ENCODE measurements around the gene SLC6A5. TPM values are rescaled to one million over a fixed set of nuclear protein-coding genes. Genes with fewer than 3 reads are reported as not detected.
A peak's percentile ranks its signal among the peaks of the same experiment; 100 is the strongest.

SLC6A5 gene
- polyA plus RNA-seq, 4 donors: under 0.01 to 0.03 TPM; not detected in 2

- Histone ChIP-seq H3K27me3 (ENCODE audit: control insufficient read depth in 3 of 3, insufficient read depth in 3 of 3, low read length in 3 of 3) (peaks cover 18 to 98% (median 84%) of the 10 kb centered on the region in 3 donors), H3K9me3 (ENCODE audit: control insufficient read depth in 2 of 2, insufficient read depth in 1 of 2, low read depth in 1 of 2, low read length in 1 of 2) (no peaks in the 10 kb centered on the region), H3K36me3 (ENCODE audit: control insufficient read depth in 3 of 3, insufficient read depth in 2 of 3, low read depth in 1 of 3, low read length in 3 of 3) (no peaks in the 10 kb centered on the region), H3K27ac (ENCODE audit: low read depth in 1 of 3, low read length in 2 of 3) (no peak overlapping the region), H3K4me3 (ENCODE audit: low read depth in 1 of 3, low read length in 3 of 3) (no peak overlapping the region), H3K4me1 (ENCODE audit: control insufficient read depth in 3 of 3, insufficient read depth in 2 of 3, low read depth in 1 of 3, low read length in 2 of 3) (no peaks in the 10 kb centered on the region)
- no peak for DNase-seq
- WGBS, 3 donors: 19 to 31% (median 22%) methylated on average over 7 of the region's 7 CpGs
- no peak for FAIRE-seq
Measured at GRCh38 chr11:20600551-20600950, 1.1 kb downstream of the SLC6A5 start.

GRCh38 chr11:20601221-20601914 is 2.0 kb downstream of the SLC6A5 start:
- no peaks in the 10 kb centered on the region for H3K9me3 ChIP-seq (ENCODE audit: control insufficient read depth in 2 of 2, insufficient read depth in 1 of 2, low read depth in 1 of 2, low read length in 1 of 2)
- no peak overlapping the region for H3K27ac ChIP-seq (ENCODE audit: low read depth in 1 of 3, low read length in 2 of 3)
- DNase-seq (no peak), FAIRE-seq (no peak)
- no peaks in the 10 kb centered on the region for H3K4me1 ChIP-seq (ENCODE audit: control insufficient read depth in 3 of 3, insufficient read depth in 2 of 3, low read depth in 1 of 3, low read length in 2 of 3)
- no peaks in the 10 kb centered on the region for H3K36me3 ChIP-seq (ENCODE audit: control insufficient read depth in 3 of 3, insufficient read depth in 2 of 3, low read depth in 1 of 3, low read length in 3 of 3)
- H3K27me3 ChIP-seq (ENCODE audit: control insufficient read depth in 3 of 3, insufficient read depth in 3 of 3, low read length in 3 of 3): peaks cover 19 to 98% (median 81%) of the 10 kb centered on the region in 3 donors
- no peak overlapping the region for H3K4me3 ChIP-seq (ENCODE audit: low read depth in 1 of 3, low read length in 3 of 3)
- WGBS, 3 donors: 4 to 14% (median 9%) methylated on average over 57 to 63 of the region's 63 CpGs

GRCh38 chr11:20604295-20604803 is 4.9 kb downstream of the SLC6A5 start:
- Histone ChIP-seq H3K4me1 (ENCODE audit: control insufficient read depth in 3 of 3, insufficient read depth in 2 of 3, low read depth in 1 of 3, low read length in 2 of 3) (no peaks in the 10 kb centered on the region), H3K9me3 (ENCODE audit: control insufficient read depth in 2 of 2, insufficient read depth in 1 of 2, low read depth in 1 of 2, low read length in 1 of 2) (no peaks in the 10 kb centered on the region), H3K36me3 (ENCODE audit: control insufficient read depth in 3 of 3, insufficient read depth in 2 of 3, low read depth in 1 of 3, low read length in 3 of 3) (no peaks in the 10 kb centered on the region), H3K4me3 (ENCODE audit: low read depth in 1 of 3, low read length in 3 of 3) (no peak overlapping the region), H3K27me3 (ENCODE audit: control insufficient read depth in 3 of 3, insufficient read depth in 3 of 3, low read length in 3 of 3) (peaks cover 17 to 95% (median 64%) of the 10 kb centered on the region in 3 donors), H3K27ac (ENCODE audit: low read depth in 1 of 3, low read length in 2 of 3) (no peak overlapping the region)
- DNase-seq (no peak), FAIRE-seq (no peak)
- 6 to 18% (median 16%) methylated on average over 24 to 25 of the region's 25 CpGs for WGBS, 3 donors

- DNase-seq (no peak), FAIRE-seq (no peak)
- Histone ChIP-seq H3K4me3 (ENCODE audit: low read depth in 1 of 3, low read length in 3 of 3) (no peak overlapping the region), H3K27me3 (ENCODE audit: control insufficient read depth in 3 of 3, insufficient read depth in 3 of 3, low read length in 3 of 3) (peaks cover 14 to 95% (median 63%) of the 10 kb centered on the region in 3 donors), H3K27ac (ENCODE audit: low read depth in 1 of 3, low read length in 2 of 3) (no peak overlapping the region), H3K4me1 (ENCODE audit: control insufficient read depth in 3 of 3, insufficient read depth in 2 of 3, low read depth in 1 of 3, low read length in 2 of 3) (no peaks in the 10 kb centered on the region), H3K9me3 (ENCODE audit: control insufficient read depth in 2 of 2, insufficient read depth in 1 of 2, low read depth in 1 of 2, low read length in 1 of 2) (no peaks in the 10 kb centered on the region), H3K36me3 (ENCODE audit: control insufficient read depth in 3 of 3, insufficient read depth in 2 of 3, low read depth in 1 of 3, low read length in 3 of 3) (no peaks in the 10 kb centered on the region)
- 9 to 24% (median 20%) methylated on average over 27 of the region's 27 CpGs for WGBS, 3 donors
Measured at GRCh38 chr11:20604864-20605601, 5.6 kb downstream of the SLC6A5 start.

- H3K4me1 ChIP-seq (ENCODE audit: control insufficient read depth in 3 of 3, insufficient read depth in 2 of 3, low read depth in 1 of 3, low read length in 2 of 3): peaks cover 0 to 2% (median 0%) of the 10 kb centered on the region in 3 donors
- FAIRE-seq: no peak
- no peak overlapping the region for H3K4me3 ChIP-seq (ENCODE audit: low read depth in 1 of 3, low read length in 3 of 3)
- no peak for DNase-seq
- H3K36me3 ChIP-seq (ENCODE audit: control insufficient read depth in 3 of 3, insufficient read depth in 2 of 3, low read depth in 1 of 3, low read length in 3 of 3): no peaks in the 10 kb centered on the region
- no peak overlapping the region for H3K27ac ChIP-seq (ENCODE audit: low read depth in 1 of 3, low read length in 2 of 3)
- peaks cover 12 to 95% (median 59%) of the 10 kb centered on the region in 3 donors for H3K27me3 ChIP-seq (ENCODE audit: control insufficient read depth in 3 of 3, insufficient read depth in 3 of 3, low read length in 3 of 3)
- H3K9me3 ChIP-seq (ENCODE audit: control insufficient read depth in 2 of 2, insufficient read depth in 1 of 2, low read depth in 1 of 2, low read length in 1 of 2): no peaks in the 10 kb centered on the region
- WGBS, 3 donors: 7 to 30% (median 29%) methylated on average over 25 to 26 of the region's 26 CpGs
Measured at GRCh38 chr11:20605602-20606091, 6.2 kb downstream of the SLC6A5 start.

GRCh38 chr11:20608934-20609333 is 9.5 kb downstream of the SLC6A5 start:
- Histone ChIP-seq H3K27me3 (ENCODE audit: control insufficient read depth in 3 of 3, insufficient read depth in 3 of 3, low read length in 3 of 3) (peaks cover 7 to 82% (median 43%) of the 10 kb centered on the region in 3 donors), H3K36me3 (ENCODE audit: control insufficient read depth in 3 of 3, insufficient read depth in 2 of 3, low read depth in 1 of 3, low read length in 3 of 3) (no peaks in the 10 kb centered on the region)
- WGBS, 3 donors: 73 to 83% (median 75%) methylated on average over 3 of the region's 3 CpGs

GRCh38 chr11:20609727-20610707 is 10.6 kb downstream of the SLC6A5 start:
- H3K4me1 ChIP-seq (ENCODE audit: control insufficient read depth in 3 of 3, insufficient read depth in 2 of 3, low read depth in 1 of 3, low read length in 2 of 3): peaks cover 0 to 2% (median 0%) of the 10 kb centered on the region in 3 donors
- peaks cover 5 to 74% (median 33%) of the 10 kb centered on the region in 3 donors for H3K27me3 ChIP-seq (ENCODE audit: control insufficient read depth in 3 of 3, insufficient read depth in 3 of 3, low read length in 3 of 3)
- no peak overlapping the region for H3K27ac ChIP-seq (ENCODE audit: low read depth in 1 of 3, low read length in 2 of 3)
- no peak overlapping the region for H3K4me3 ChIP-seq (ENCODE audit: low read depth in 1 of 3, low read length in 3 of 3)
- FAIRE-seq (no peak), DNase-seq (peak; percentile 78 to 82)
- no peaks in the 10 kb centered on the region for H3K36me3 ChIP-seq (ENCODE audit: control insufficient read depth in 3 of 3, insufficient read depth in 2 of 3, low read depth in 1 of 3, low read length in 3 of 3)
- WGBS, 3 donors: 9 to 11% (median 10%) methylated on average over 30 of the region's 30 CpGs
- no peaks in the 10 kb centered on the region for H3K9me3 ChIP-seq (ENCODE audit: control insufficient read depth in 2 of 2, insufficient read depth in 1 of 2, low read depth in 1 of 2, low read length in 1 of 2)

More at GRCh38 chr11:20608934-20609333, 9.5 kb downstream of the SLC6A5 start:
- Histone ChIP-seq H3K4me3 (ENCODE audit: low read depth in 1 of 3, low read length in 3 of 3) (no peak overlapping the region), H3K9me3 (ENCODE audit: control insufficient read depth in 2 of 2, insufficient read depth in 1 of 2, low read depth in 1 of 2, low read length in 1 of 2) (no peaks in the 10 kb centered on the region), H3K4me1 (ENCODE audit: control insufficient read depth in 3 of 3, insufficient read depth in 2 of 3, low read depth in 1 of 3, low read length in 2 of 3) (peaks cover 0 to 2% (median 0%) of the 10 kb centered on the region in 3 donors), H3K27ac (ENCODE audit: low read depth in 1 of 3, low read length in 2 of 3) (no peak overlapping the region)
- no peak for DNase-seq
- no peak for FAIRE-seq
